Prostate gland (tissue), 2 donors: ENCODE results near the gene KIF26B.

Experiments used
- POLR2AphosphoS5 ChIP-seq: sonication (generic); formaldehyde crosslinking; IDR thresholded peaks from one replicate; pipeline ENCODE4 v1.6.1; 2017; ENCODE audit warnings: antibody characterized with exemption
- TF ChIP-seq, protein P1 (sequence below), 4 experiments: fragments of 200-600 bp in 2 of 4; fragments of 450-650 bp in 2 of 4; sonication (generic) in 2 of 4; IDR thresholded peaks; 1 replicate in 3 of 4; 2 replicates in 1 of 4; pipeline ENCODE4 v1.5.1; 2016 to 2019; ENCODE audit warnings: antibody characterized with exemption in 4 of 4, mild to moderate bottlenecking in 2 of 4, moderate library complexity in 2 of 4

DNA sequence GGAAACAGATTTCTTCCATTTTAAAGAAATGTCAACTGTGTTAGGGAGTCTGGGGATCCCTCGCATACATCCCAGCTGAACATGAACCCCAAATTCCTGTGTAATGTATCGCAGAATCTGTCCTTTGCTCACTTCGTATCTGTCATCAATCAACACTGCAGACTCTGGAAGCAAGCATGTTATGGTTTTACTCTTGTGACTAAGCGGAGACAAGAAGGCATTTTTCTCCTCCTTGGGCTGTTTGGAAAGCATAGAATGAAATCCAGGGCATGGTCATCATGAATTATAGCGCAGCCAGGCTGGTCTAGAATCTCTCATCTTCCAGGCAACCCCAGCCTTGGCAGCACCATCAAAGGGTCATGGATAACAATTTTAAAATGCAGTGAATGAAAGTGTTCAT lies 290.2 kb downstream of the KIF26B start:
- TF ChIP-seq, protein P1, sequence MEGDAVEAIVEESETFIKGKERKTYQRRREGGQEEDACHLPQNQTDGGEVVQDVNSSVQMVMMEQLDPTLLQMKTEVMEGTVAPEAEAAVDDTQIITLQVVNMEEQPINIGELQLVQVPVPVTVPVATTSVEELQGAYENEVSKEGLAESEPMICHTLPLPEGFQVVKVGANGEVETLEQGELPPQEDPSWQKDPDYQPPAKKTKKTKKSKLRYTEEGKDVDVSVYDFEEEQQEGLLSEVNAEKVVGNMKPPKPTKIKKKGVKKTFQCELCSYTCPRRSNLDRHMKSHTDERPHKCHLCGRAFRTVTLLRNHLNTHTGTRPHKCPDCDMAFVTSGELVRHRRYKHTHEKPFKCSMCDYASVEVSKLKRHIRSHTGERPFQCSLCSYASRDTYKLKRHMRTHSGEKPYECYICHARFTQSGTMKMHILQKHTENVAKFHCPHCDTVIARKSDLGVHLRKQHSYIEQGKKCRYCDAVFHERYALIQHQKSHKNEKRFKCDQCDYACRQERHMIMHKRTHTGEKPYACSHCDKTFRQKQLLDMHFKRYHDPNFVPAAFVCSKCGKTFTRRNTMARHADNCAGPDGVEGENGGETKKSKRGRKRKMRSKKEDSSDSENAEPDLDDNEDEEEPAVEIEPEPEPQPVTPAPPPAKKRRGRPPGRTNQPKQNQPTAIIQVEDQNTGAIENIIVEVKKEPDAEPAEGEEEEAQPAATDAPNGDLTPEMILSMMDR (IDR thresholded peaks at IDR 0.05) = no peak
- no peak for TF ChIP-seq POLR2AphosphoS5
